Forelimb muscle (tissue), 1 donor: ENCODE data around the gene FGF2. TPM values are rescaled to one million over a fixed set of nuclear protein-coding genes. Genes with fewer than 3 reads are reported as not detected.

ENCODE experiments used
- DNase-seq: peaks from one replicate; pipeline ENCODE4 v3.0.0-alpha.2; 2013; ENCODE audit warnings: low read depth
- polyA plus RNA-seq: library from polyadenylated mRNA; unstranded; fragments of 120-200 nt; gene quantifications from one replicate; pipeline ENCODE4 v1.2.1, GENCODE V29; 2013; ENCODE audit not compliant: insufficient read length

The FGF2 gene
- polyA plus RNA-seq, 1 donor: 5.8 TPM

DNA sequence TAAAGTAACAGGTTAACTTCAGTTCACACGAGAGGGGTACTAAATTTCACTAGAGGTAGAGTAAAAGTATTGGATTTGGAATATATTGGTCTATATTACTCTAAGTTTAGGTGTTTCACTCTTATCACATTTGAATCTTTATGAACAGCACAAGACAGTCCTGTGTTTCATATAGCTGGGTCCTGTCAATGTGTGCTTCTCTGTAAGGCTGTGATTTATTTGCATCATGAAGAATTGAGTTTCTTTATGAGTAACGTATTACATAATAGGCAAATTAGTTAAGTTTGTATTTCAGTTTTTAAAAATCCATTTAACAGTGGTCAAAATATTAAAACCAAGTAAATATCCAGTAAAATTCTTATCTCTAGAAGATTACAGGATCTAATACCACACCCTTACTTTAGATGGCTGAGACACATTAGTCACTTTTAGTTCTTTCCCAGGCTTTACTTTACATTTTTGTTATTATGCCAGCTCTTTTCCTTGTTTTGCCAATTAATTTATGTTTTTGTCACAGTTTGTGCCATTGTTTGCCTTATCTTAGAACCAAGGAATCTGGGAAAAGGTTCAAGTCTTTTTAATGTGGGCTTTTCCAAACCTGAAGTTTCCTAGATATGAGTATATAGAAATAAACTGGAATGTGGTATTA lies 63.6 kb downstream of the FGF2 start:
- DNase-seq: no peak

DNA sequence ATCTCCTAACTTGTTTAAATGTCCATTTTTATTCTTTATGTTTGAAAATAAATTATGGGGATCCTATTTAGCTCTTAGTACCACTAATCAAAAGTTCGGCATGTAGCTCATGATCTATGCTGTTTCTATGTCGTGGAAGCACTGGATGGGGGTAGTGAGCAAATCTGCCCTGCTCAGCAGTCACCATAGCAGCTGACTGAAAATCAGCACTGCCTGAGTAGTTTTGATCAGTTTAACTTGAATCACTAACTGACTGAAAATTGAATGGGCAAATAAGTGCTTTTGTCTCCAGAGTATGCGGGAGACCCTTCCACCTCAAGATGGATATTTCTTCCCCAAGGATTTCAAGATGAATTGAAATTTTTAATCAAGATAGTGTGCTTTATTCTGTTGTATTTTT lies 68.2 kb downstream of the FGF2 start:
- DNase-seq: no peak

DNA sequence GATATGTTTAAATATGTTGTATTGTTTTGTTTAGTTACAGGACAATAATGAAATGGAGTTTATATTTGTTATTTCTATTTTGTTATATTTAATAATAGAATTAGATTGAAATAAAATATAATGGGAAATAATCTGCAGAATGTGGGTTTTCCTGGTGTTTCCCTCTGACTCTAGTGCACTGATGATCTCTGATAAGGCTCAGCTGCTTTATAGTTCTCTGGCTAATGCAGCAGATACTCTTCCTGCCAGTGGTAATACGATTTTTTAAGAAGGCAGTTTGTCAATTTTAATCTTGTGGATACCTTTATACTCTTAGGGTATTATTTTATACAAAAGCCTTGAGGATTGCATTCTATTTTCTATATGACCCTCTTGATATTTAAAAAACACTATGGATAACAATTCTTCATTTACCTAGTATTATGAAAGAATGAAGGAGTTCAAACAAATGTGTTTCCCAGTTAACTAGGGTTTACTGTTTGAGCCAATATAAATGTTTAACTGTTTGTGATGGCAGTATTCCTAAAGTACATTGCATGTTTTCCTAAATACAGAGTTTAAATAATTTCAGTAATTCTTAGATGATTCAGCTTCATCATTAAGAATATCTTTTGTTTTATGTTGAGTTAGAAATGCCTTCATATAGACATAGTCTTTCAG lies 68.8 kb downstream of the FGF2 start:
- DNase-seq: no peak

DNA sequence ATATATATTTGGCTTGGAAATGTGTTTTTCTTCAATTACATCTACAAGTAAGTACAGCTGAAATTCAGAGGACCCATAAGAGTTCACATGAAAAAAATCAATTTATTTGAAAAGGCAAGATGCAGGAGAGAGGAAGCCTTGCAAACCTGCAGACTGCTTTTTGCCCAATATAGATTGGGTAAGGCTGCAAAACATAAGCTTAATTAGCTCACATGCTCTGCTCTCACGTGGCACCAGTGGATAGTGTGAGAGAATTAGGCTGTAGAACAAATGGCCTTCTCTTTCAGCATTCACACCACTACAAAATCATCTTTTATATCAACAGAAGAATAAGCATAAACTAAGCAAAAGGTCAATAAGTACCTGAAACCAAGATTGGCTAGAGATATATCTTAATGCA lies 69.6 kb downstream of the FGF2 start:
- no peak for DNase-seq

DNA sequence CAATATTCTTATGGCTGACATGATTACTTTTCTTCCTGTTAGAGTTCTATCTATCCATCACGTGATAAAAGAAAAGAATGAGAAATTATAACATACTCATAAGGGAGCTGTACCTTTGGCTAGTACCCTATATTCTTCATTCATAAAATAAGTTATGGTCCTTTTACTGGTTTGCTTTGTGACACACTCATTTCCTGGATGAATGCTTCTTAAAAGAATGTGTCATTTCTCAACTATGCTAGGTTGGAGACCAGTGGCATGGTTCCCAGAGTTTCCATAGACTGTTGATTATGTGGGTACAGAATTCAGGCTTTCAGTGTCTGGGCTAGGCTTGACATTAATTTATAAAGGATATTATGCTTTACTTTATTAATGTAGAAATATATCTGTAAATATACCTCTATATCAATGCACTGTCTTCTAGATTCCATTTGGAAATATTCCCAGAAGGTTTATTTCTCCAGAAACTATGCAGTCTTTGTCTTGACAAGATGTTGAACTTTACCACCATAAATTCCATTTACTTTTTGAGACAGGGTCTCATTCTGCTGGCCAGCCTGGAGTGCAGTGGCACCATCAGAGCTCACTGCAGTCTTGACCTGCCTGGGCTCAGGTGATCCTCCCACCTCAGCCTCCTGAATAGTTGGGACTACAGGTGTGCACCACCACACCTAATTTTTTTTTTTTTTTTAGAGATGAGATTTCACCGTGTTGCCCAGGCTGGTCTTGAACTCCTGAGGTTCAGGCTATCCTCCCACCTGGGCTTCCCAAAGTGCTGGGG lies 71.9 kb downstream of the FGF2 start:
- DNase-seq: no peak

DNA sequence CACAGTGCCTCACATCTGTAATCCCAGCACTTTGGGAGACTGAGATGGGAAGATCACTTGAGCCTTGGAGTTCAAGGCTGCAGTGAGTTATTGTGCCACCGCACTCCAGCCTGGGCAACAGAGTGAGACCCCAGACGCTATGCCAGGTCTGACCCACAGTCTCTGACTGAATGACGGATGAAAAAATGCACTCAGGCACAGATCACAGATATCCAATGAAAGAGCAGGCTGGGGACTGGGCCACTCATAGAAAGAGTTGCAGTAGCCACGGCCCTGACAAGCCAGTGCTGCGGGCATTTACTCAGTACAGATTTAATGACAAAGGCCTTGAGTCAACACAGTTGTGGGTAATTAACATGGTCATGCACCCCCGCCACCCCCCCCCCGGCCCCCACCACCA lies 73.1 kb downstream of the FGF2 start:
- DNase-seq: no peak

DNA sequence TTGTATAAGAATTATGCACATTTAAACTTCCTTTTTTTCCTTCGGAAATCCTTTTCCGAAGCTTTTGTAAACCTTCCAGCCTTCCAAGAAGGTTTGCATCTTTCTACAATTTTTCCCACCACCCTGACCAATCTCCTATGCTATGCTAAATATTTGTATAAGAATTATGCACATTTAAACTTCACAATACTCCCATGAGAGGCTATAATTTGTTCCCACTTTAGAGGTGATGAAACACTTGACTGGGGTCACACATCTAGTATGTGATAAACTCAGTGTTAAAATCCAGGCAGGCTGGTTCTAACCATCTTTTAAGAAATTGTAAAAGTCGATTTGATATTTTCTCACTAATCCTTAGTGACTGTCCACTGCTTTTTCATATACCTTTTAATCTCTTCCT lies 73.7 kb downstream of the FGF2 start:
- DNase-seq: no peak

DNA sequence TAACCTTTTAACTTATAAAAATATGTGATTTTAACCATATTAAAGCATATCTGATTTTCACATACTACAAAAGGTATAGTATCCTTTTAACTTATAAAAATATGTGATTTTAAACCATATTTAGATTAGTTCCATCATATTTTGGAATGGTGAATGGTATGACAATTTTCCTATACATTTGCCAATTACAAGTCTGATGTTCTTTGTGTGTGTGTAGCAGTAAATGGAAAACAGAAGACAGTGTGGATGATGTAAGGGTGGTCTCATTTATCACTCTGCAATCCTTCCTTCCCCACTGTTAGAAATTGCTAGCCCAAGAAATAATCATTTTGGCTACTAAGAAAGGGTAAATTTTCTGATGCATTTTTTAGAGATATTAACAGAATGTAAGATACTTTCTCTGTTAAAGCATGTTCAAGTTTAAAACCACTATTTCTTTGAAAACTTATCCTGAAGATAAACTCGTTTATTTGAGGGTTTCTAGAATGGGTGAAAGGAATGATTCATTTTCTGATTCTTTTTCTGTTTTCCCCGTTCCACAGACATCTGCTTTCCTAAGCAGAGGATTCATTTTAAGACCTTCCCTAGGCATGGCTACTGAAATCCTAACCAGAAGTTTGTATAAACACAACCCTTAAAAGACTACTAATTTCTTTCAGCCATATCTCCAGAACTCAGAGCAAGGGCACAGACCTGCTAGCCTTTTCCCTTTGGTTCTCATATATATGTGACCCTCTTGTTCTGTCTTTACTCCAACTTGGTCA lies 74.8 kb downstream of the FGF2 start:
- no peak for DNase-seq

DNA sequence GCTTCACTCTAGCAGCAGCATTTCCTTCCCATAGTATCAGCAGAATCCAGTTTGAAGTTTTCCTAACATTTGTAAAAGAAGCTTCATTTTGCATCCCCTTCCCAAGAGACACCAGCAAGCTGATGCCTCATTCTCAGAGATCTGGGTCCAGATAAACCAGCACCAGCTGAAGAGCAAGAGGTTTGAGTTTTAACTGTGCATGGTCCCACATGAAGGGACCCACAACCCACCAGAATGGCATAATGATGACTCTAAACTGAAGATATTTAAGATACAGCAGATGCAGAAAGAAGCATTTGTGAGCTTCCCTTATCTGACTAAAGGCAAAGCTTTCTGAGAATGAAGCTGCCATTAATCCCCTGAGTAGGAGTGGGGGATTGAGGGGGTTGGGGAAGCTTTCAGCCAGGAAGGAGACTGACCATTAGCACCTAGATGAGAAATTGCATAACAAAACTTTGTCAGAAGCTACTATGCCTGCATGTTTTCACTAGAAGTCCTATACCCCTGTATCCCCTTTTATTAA lies 77.2 kb downstream of the FGF2 start:
- no peak for DNase-seq

DNA sequence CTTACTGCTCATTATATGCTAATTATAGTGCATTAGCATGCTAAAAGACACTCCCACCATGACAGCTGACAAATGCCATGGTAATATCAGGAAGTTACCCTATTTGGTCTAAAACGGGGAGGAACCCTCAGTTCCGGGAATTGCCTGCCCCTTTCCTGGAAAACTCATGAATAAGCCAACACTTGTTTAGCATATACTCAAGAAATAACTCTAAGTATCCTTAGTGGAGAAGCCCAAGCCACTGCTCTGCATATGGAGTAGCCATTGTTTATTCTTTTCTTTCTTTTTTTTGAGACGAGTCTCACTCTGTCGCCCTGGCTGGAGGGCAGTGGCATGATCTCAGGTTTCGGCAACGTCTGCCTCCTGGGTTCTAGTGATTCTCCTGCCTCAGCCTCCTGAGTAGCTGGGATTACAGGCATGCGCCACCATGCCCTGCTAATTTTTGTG lies 80.3 kb downstream of the FGF2 start:
- DNase-seq: no peak

DNA sequence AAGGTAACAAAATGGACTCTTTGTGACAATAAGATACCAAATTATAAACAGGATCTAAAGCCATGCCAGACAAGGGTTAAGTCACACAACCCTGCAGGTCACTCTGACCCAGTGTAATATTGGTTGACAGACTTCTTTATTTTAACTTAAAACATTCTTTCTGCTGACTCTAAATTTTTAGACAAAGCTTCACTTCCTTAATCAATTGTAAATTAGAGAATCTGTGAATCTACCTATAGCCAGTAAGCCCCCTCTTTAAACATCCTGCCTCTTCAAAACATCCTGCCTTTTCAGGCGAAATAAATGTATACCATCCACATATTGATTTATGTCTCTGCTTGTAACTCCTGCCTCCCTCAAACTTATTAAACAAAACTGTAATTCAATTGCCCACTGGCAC lies 81.6 kb downstream of the FGF2 start:
- no peak for DNase-seq

DNA sequence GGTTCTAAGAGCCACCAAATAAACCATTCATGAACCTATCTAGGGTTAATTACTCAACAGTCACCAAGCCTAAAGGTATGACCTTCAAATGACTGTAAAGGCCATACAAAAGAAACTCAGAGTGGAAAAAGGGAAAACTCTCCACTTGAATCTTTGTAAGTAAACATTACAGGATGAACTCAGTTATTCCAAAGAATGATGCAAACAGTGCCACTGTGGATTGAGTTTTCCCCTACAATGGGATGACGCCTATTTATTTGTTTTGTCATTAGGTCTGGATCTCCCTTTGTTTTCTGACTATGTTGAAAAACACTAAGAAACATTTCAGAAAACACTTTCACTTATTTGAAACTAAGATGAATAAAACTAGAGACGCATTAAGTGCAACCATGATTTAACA lies 83.1 kb downstream of the FGF2 start:
- DNase-seq: no peak

DNA sequence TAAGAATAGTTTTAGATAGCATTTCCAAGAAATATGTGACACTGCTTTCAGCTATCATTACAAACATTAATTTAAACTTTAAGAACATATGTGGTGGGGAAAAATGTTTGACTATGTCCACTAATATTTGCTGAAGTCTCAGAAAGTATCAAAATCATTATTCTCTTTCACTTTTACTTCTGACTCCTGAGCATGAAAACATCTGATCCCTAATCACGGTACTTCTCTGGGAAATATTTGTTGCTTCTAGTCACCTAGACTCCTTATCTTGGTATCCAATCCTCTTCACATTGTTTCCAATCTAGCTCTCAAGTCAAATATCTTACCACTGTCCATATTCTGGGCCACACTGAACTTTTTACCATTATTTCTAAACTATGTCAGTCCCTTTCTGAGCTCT lies 85.0 kb downstream of the FGF2 start:
- DNase-seq: no peak

DNA sequence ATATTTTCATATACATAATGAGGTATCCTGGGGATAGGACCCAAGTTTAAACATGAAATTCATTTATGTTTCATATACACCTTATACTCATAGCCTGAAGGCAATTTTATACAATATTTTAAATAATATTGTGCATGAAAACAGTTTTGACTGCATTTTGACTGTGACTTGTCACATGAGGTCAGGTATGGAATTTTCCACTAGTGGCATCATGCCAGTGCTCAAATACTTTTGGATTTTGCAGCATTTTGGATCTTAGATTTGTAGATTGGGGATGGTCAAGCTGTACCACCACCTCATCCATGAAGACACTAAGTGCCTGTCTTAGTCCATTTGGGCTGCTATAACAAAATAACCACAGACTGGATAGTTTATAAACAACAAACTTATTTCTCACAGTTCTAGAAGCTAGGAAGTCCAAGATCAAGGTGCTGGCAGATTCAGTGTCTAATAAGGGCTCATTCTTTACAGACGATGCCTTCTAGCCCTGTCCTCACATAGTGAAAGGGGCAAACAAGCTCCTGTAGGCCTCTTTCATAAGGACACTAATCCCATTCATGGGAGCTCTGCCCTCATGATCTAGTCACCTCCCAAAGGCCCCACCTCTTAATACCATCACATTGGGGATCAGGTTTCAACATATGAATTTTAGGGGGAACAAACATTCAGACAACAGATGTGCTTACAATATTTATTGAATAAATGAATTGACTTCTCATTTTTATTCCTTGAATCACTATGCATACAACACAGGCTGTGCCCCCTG lies 86.4 kb downstream of the FGF2 start:
- DNase-seq: no peak

DNA sequence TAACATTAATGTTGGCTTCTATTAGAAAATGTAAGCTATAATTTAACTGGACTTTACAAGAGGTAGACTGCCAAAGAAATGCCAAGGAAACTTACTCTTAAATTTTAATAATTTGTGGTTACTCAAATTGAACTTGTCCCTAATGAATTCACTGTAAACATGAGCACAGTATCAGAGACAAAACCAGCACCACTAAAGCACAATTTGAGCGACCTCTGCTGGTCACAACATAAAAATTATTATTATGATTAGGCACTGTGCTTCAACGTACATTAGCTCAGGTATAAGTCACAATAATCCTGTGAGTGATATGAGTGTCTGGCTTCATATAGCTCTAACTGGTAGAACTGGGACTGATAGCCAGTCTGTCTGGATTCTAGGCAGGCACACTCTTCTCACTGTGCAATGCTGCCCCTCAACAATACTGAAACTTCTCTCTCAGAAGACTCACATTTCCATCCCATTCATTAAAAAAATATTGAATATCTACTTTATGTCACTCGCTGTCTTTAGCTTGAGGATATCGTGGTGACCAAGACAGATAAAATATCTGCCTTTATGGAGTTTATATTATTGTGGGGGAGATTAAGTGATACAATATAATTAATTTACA lies 87.8 kb downstream of the FGF2 start:
- DNase-seq: no peak

DNA sequence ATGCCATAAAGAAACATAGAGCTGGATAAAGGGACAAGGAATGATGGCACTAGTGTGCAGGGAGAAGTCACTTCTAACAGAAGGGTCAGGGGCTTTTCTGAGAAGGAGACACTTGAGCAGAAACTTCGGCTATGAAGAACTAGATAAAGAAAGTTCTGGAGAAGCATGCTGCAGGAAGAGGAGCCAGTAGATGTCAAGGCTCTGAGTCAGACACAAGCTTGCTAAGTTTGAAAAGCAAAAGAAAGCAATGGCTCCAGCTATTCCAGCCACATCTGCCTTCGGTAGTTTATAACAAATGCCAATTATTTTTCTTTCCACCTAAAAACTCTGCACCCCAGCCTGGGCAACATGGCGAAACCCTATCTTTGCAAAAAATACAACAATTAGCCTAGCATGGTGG lies 88.3 kb downstream of the FGF2 start:
- DNase-seq: no peak

DNA sequence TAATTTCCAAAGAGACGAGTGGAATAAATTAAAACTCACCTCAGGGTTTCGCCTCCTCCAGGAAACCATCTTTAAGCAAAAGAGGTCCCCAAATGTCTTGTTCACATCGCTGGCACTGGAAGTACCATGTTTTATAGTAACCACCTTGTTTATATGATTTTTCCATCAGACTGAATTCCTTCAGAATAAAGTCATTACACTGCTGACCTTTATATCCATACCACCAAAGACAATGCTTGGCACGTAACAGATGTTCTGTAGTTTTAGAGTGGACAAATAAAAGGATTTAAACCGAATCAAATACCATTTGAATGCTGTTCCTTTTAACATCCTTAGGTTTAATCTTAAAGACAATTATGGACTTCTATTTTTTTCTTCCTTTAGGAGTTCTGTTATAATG lies 91.1 kb downstream of the FGF2 start:
- DNase-seq: no peak

DNA sequence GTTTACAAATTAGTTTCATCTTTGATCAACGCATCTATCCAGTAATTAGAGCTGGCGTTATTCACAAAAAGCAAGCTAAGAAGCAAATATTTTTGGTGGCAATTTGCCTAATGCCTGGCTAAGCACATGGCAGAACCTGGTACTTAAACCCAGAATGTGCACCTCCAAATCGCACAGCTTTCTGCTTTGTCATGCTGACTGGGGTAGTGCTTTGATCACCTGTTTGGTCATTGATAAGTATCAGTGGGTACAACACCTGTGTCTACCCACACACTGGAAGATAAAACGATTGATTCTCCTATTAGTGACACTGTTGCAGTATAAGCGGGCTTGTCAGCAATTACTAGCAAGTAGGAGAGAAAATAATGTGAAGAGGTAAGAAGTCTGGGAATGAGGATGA lies 93.8 kb downstream of the FGF2 start:
- DNase-seq: no peak

DNA sequence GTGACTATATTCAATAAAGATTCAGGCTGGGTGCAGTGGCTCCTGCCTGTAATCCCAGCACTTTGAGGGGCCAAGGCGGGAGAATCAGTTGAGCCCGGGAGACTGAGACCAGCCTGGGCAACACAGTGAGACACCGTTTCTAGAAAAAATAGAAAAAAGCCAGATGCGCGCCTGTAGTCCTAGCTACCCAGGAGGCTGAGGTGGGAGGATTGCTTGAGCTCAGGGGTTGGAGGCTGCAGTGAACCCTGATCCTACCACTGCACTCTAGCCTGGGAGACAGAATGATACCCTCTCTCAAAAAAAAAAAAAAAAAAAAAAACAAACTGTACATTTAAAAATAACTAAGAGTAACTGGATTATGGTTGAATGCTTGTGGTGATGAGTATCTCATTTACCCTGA lies 94.7 kb downstream of the FGF2 start:
- no peak for DNase-seq

DNA sequence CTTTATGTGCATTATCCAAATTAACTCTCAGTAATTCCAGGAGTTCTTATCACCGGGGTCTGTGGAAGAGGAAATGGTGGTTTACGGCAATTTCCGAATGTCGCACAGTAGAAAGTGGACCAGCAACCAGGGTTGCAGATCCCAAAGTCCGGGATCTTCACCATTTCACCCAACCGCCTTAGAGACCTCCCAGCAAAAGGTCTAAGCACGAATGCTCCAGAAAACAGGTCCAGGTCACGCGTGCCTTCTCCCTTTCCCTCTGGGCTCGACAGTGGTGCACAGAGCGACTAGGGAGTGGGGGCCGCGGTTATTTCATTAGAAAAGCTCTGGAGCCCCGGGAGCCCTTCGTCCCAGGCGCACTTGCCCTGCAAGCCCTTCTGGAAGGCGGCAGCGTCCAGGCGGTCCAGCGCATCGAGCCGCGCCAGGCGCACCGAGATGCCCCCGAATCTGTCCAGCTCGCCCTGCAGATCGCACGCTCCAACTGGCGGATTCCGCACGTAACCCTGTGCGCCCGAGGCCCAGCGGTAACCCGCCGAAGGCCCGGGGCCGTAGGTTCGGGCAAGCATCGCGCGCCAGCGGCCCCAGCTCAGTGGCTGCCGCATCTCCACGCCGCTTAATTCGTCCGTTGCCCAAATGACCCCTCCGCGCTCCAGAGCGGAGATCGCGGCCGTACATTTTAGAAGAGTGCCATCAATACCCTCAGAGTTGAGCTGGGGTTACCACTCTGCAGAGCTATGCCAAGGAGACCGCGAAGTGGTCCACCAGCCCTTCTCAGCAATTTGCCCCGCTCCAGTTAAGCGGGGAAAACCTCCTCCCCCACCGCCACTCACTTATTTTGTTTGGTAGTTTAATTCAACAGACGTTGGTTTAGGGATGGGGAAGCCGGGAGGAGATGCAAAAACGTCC lies 95.6 kb downstream of the FGF2 start, which contains the start of gene NUDT6:
Gene NUDT6, minus strand, starts transcription at position 627 of the 906 bp plus-strand sequence. Its CDS starts 25 bp downstream, at position 602.
- DNase-seq: no peak
